ENCODE results near the gene ATG4C. TPM values are rescaled to one million over a fixed set of nuclear protein-coding genes. Genes with fewer than 3 reads are reported as not detected.

The ATG4C gene
- total RNA-seq, 1 experiment from 2014 or later, result 19.0 TPM

Other genes with a start within 250 kb of the ATG4C start
- gene ANGPTL3, start 186.6 kb upstream of the ATG4C start, total RNA-seq (2014; rRNA removed; shearing (Covaris generic)), result 0.04 TPM in 1 of 2 replicates, not detected in the other
- gene DOCK7, start 95.7 kb upstream of the ATG4C start, total RNA-seq (2014; rRNA removed; shearing (Covaris generic)), result 40.9 and 44.0 TPM in 2 replicates

Data from H7 (cell line).